ENCODE data around the gene TOP1.

Gene TOP1

GRCh38 chr20:41152108-41152757 lies 123.6 kb downstream of the TOP1 start:
- Histone ChIP-seq H3K4me1 (ENCODE audit: control insufficient read depth in 1 of 2, insufficient read depth in 2 of 2, low read length in 2 of 2) (peaks cover 66 to 74% of the 10 kb centered on the region in 2 donors), H3K9me3 (ENCODE audit: control insufficient read depth in 1 of 2, low read length in 2 of 2) (no peaks in the 10 kb centered on the region), H3K27me3 (ENCODE audit: control insufficient read depth in 1 of 2, insufficient read depth in 2 of 2, low read length in 2 of 2) (no peaks in the 10 kb centered on the region), H3K36me3 (ENCODE audit: control insufficient read depth in 1 of 2, insufficient read depth in 2 of 2, low read length in 2 of 2) (no peaks in the 10 kb centered on the region), H3K27ac (ENCODE audit: low read depth, low read length) (no peak overlapping the region), H3K4me3 (ENCODE audit: low read depth in 1 of 2, low read length in 2 of 2) (no peak overlapping the region), H3K9ac (ENCODE audit: low read depth in 1 of 2, low read length in 2 of 2) (no peak overlapping the region)

- H3K27ac ChIP-seq (ENCODE audit: low read depth, low read length), result no peak overlapping the region
- H3K36me3 ChIP-seq (ENCODE audit: control insufficient read depth in 1 of 2, insufficient read depth in 2 of 2, low read length in 2 of 2), result peaks cover 2 to 6% of the 10 kb centered on the region in 2 donors
- H3K4me1 ChIP-seq (ENCODE audit: control insufficient read depth in 1 of 2, insufficient read depth in 2 of 2, low read length in 2 of 2), result peaks cover 55 to 62% of the 10 kb centered on the region in 2 donors
- H3K27me3 ChIP-seq (ENCODE audit: control insufficient read depth in 1 of 2, insufficient read depth in 2 of 2, low read length in 2 of 2), result no peaks in the 10 kb centered on the region
- H3K9me3 ChIP-seq (ENCODE audit: control insufficient read depth in 1 of 2, low read length in 2 of 2), result no peaks in the 10 kb centered on the region
- H3K4me3 ChIP-seq (ENCODE audit: low read depth in 1 of 2, low read length in 2 of 2), result no peak overlapping the region
- peak overlapping the region in 1 of 2 donors; percentile 26 for H3K9ac ChIP-seq (ENCODE audit: low read depth in 1 of 2, low read length in 2 of 2)
Measured at GRCh38 chr20:41154436-41155176, 126.0 kb downstream of the TOP1 start.

- no peak overlapping the region for H3K4me3 ChIP-seq (ENCODE audit: low read depth in 1 of 2, low read length in 2 of 2)
- H3K27me3 ChIP-seq (ENCODE audit: control insufficient read depth in 1 of 2, insufficient read depth in 2 of 2, low read length in 2 of 2), result no peaks in the 10 kb centered on the region
- no peak overlapping the region for H3K9ac ChIP-seq (ENCODE audit: low read depth in 1 of 2, low read length in 2 of 2)
- no peak overlapping the region for H3K27ac ChIP-seq (ENCODE audit: low read depth, low read length)
- peaks cover 8 to 12% of the 10 kb centered on the region in 2 donors for H3K36me3 ChIP-seq (ENCODE audit: control insufficient read depth in 1 of 2, insufficient read depth in 2 of 2, low read length in 2 of 2)
- no peaks in the 10 kb centered on the region for H3K9me3 ChIP-seq (ENCODE audit: control insufficient read depth in 1 of 2, low read length in 2 of 2)
- H3K4me1 ChIP-seq (ENCODE audit: control insufficient read depth in 1 of 2, insufficient read depth in 2 of 2, low read length in 2 of 2), result peaks cover 48 to 56% of the 10 kb centered on the region in 2 donors
Measured at GRCh38 chr20:41155261-41155660, 126.6 kb downstream of the TOP1 start.

- H3K4me1 ChIP-seq (ENCODE audit: control insufficient read depth in 1 of 2, insufficient read depth in 2 of 2, low read length in 2 of 2), result peaks cover 30 to 33% of the 10 kb centered on the region in 2 donors
- no peak overlapping the region for H3K27ac ChIP-seq (ENCODE audit: low read depth, low read length)
Measured at GRCh38 chr20:41158082-41158625, 129.5 kb downstream of the TOP1 start.

GRCh38 chr20:41159547-41159946 lies 130.9 kb downstream of the TOP1 start:
- H3K27ac ChIP-seq (ENCODE audit: low read depth, low read length), result no peak overlapping the region
- no peaks in the 10 kb centered on the region for H3K9me3 ChIP-seq (ENCODE audit: control insufficient read depth in 1 of 2, low read length in 2 of 2)
- H3K27me3 ChIP-seq (ENCODE audit: control insufficient read depth in 1 of 2, insufficient read depth in 2 of 2, low read length in 2 of 2), result no peaks in the 10 kb centered on the region
- H3K4me1 ChIP-seq (ENCODE audit: control insufficient read depth in 1 of 2, insufficient read depth in 2 of 2, low read length in 2 of 2), result peaks cover 27 to 33% of the 10 kb centered on the region in 2 donors
- H3K4me3 ChIP-seq (ENCODE audit: low read depth in 1 of 2, low read length in 2 of 2), result no peak overlapping the region
- H3K9ac ChIP-seq (ENCODE audit: low read depth in 1 of 2, low read length in 2 of 2), result no peak overlapping the region
- peaks cover 27 to 48% of the 10 kb centered on the region in 2 donors for H3K36me3 ChIP-seq (ENCODE audit: control insufficient read depth in 1 of 2, insufficient read depth in 2 of 2, low read length in 2 of 2)

More at GRCh38 chr20:41158082-41158625, 129.5 kb downstream of the TOP1 start:
- no peaks in the 10 kb centered on the region for H3K27me3 ChIP-seq (ENCODE audit: control insufficient read depth in 1 of 2, insufficient read depth in 2 of 2, low read length in 2 of 2)
- H3K9ac ChIP-seq (ENCODE audit: low read depth in 1 of 2, low read length in 2 of 2), result no peak overlapping the region
- H3K9me3 ChIP-seq (ENCODE audit: control insufficient read depth in 1 of 2, low read length in 2 of 2), result no peaks in the 10 kb centered on the region
- peak overlapping the region in 1 of 2 donors; percentile 27 for H3K4me3 ChIP-seq (ENCODE audit: low read depth in 1 of 2, low read length in 2 of 2)
- peaks cover 15 to 34% of the 10 kb centered on the region in 2 donors for H3K36me3 ChIP-seq (ENCODE audit: control insufficient read depth in 1 of 2, insufficient read depth in 2 of 2, low read length in 2 of 2)

GRCh38 chr20:41160686-41161085 lies 132.1 kb downstream of the TOP1 start:
- H3K9me3 ChIP-seq (ENCODE audit: control insufficient read depth in 1 of 2, low read length in 2 of 2), result no peaks in the 10 kb centered on the region
- H3K4me1 ChIP-seq (ENCODE audit: control insufficient read depth in 1 of 2, insufficient read depth in 2 of 2, low read length in 2 of 2), result peaks cover 21 to 33% of the 10 kb centered on the region in 2 donors
- peaks cover 37 to 59% of the 10 kb centered on the region in 2 donors for H3K36me3 ChIP-seq (ENCODE audit: control insufficient read depth in 1 of 2, insufficient read depth in 2 of 2, low read length in 2 of 2)
- H3K9ac ChIP-seq (ENCODE audit: low read depth in 1 of 2, low read length in 2 of 2), result no peak overlapping the region
- H3K27me3 ChIP-seq (ENCODE audit: control insufficient read depth in 1 of 2, insufficient read depth in 2 of 2, low read length in 2 of 2), result no peaks in the 10 kb centered on the region
- no peak overlapping the region for H3K4me3 ChIP-seq (ENCODE audit: low read depth in 1 of 2, low read length in 2 of 2)
- no peak overlapping the region for H3K27ac ChIP-seq (ENCODE audit: low read depth, low read length)

- no peaks in the 10 kb centered on the region for H3K9me3 ChIP-seq (ENCODE audit: control insufficient read depth in 1 of 2, low read length in 2 of 2)
- H3K9ac ChIP-seq (ENCODE audit: low read depth in 1 of 2, low read length in 2 of 2), result no peak overlapping the region
- H3K36me3 ChIP-seq (ENCODE audit: control insufficient read depth in 1 of 2, insufficient read depth in 2 of 2, low read length in 2 of 2), result peaks cover 49 to 71% of the 10 kb centered on the region in 2 donors
- peaks cover 12 to 22% of the 10 kb centered on the region in 2 donors for H3K4me1 ChIP-seq (ENCODE audit: control insufficient read depth in 1 of 2, insufficient read depth in 2 of 2, low read length in 2 of 2)
- H3K27ac ChIP-seq (ENCODE audit: low read depth, low read length), result no peak overlapping the region
- H3K4me3 ChIP-seq (ENCODE audit: low read depth in 1 of 2, low read length in 2 of 2), result no peak overlapping the region
- no peaks in the 10 kb centered on the region for H3K27me3 ChIP-seq (ENCODE audit: control insufficient read depth in 1 of 2, insufficient read depth in 2 of 2, low read length in 2 of 2)
Measured at GRCh38 chr20:41161886-41162285, 133.3 kb downstream of the TOP1 start.

- peaks cover 52 to 76% of the 10 kb centered on the region in 2 donors for H3K36me3 ChIP-seq (ENCODE audit: control insufficient read depth in 1 of 2, insufficient read depth in 2 of 2, low read length in 2 of 2)
- no peak overlapping the region for H3K27ac ChIP-seq (ENCODE audit: low read depth, low read length)
- H3K4me1 ChIP-seq (ENCODE audit: control insufficient read depth in 1 of 2, insufficient read depth in 2 of 2, low read length in 2 of 2), result peaks cover 7 to 19% of the 10 kb centered on the region in 2 donors
- H3K9ac ChIP-seq (ENCODE audit: low read depth in 1 of 2, low read length in 2 of 2), result no peak overlapping the region
- no peaks in the 10 kb centered on the region for H3K27me3 ChIP-seq (ENCODE audit: control insufficient read depth in 1 of 2, insufficient read depth in 2 of 2, low read length in 2 of 2)
- no peak overlapping the region for H3K4me3 ChIP-seq (ENCODE audit: low read depth in 1 of 2, low read length in 2 of 2)
- H3K9me3 ChIP-seq (ENCODE audit: control insufficient read depth in 1 of 2, low read length in 2 of 2), result no peaks in the 10 kb centered on the region
Measured at GRCh38 chr20:41162396-41162795, 133.8 kb downstream of the TOP1 start.

GRCh38 chr20:41163821-41164220 lies 135.2 kb downstream of the TOP1 start:
- Histone ChIP-seq H3K9ac (ENCODE audit: low read depth in 1 of 2, low read length in 2 of 2) (no peak overlapping the region), H3K4me3 (ENCODE audit: low read depth in 1 of 2, low read length in 2 of 2) (no peak overlapping the region), H3K9me3 (ENCODE audit: control insufficient read depth in 1 of 2, low read length in 2 of 2) (no peaks in the 10 kb centered on the region), H3K27me3 (ENCODE audit: control insufficient read depth in 1 of 2, insufficient read depth in 2 of 2, low read length in 2 of 2) (no peaks in the 10 kb centered on the region), H3K4me1 (ENCODE audit: control insufficient read depth in 1 of 2, insufficient read depth in 2 of 2, low read length in 2 of 2) (peaks cover 0 to 8% of the 10 kb centered on the region in 2 donors), H3K36me3 (ENCODE audit: control insufficient read depth in 1 of 2, insufficient read depth in 2 of 2, low read length in 2 of 2) (peaks cover 57 to 90% of the 10 kb centered on the region in 2 donors), H3K27ac (ENCODE audit: low read depth, low read length) (no peak overlapping the region)

Data from duodenal mucosa (tissue), 2 donors.